H1 (cell line): ENCODE data around the gene DNAAF5.

Experiments used
- EP300 ChIP-seq, 2 experiments: IDR thresholded peaks; 1 replicate in 1 of 2; 2 replicates in 1 of 2; pipeline ENCODE4 v1.6.1; 2011 to 2012; ENCODE audit warnings: low read depth in 2 of 2, low read length in 2 of 2, mild to moderate bottlenecking in 2 of 2, borderline replicate concordance in 1 of 2, inconsistent platforms in 1 of 2, moderate library complexity in 1 of 2
- EZH2 ChIP-seq: fragments of 200-600 bp; sonication (generic); IDR thresholded peaks from 2 replicates; pipeline ENCODE4 v1.7.1; 2012; ENCODE audit warnings: low read depth, mild to moderate bottlenecking, moderate library complexity, low read length, inconsistent platforms; ENCODE audit not compliant: severe bottlenecking
- GABPA ChIP-seq: IDR thresholded peaks from 2 replicates; pipeline ENCODE4 v1.6.1; 2011; ENCODE audit warnings: mild to moderate bottlenecking, low read length, moderate library complexity, borderline replicate concordance; ENCODE audit not compliant: insufficient read depth
- GTF2F1 ChIP-seq: IDR thresholded peaks from 2 replicates; pipeline ENCODE4 v1.6.1; 2012; ENCODE audit warnings: low read depth, low read length, improper control_type of control experiment, borderline replicate concordance
- HDAC2 ChIP-seq, 2 experiments: fragments of 300-600 bp in 1 of 2; sonication (generic) in 1 of 2; IDR thresholded peaks; 2 replicates each; pipeline ENCODE4 v1.6.1; 2011 to 2012; ENCODE audit warnings: low read depth in 2 of 2, low read length in 2 of 2, mild to moderate bottlenecking in 2 of 2, moderate library complexity in 2 of 2, borderline replicate concordance in 1 of 2, inconsistent platforms in 1 of 2
- MAFK ChIP-seq: IDR thresholded peaks from 2 replicates; pipeline ENCODE4 v1.6.1; 2012; ENCODE audit warnings: low read depth, mild to moderate bottlenecking, improper control_type of control experiment, low read length
- POLR2A ChIP-seq, 2 experiments: IDR thresholded peaks; 1 replicate in 1 of 2; 2 replicates in 1 of 2; pipeline ENCODE4 v1.6.1; 2011; ENCODE audit warnings: low read depth in 2 of 2, low read length in 2 of 2, mild to moderate bottlenecking in 2 of 2; ENCODE audit errors: control extremely low read depth in 1 of 2
- RAD21 ChIP-seq, 2 experiments: IDR thresholded peaks in 1 of 2; conservative IDR thresholded peaks in 1 of 2; 2 replicates each; pipeline ENCODE4 v1.6.1; 2011; ENCODE audit warnings: low read depth in 2 of 2, low read length in 2 of 2, improper control_type of control experiment in 1 of 2, inconsistent platforms in 1 of 2, mild to moderate bottlenecking in 1 of 2, moderate library complexity in 1 of 2
- TCF12 ChIP-seq: IDR thresholded peaks from 2 replicates; pipeline ENCODE4 v1.6.1; 2011; ENCODE audit warnings: low read depth, mild to moderate bottlenecking, low read length
- YY1 ChIP-seq: IDR thresholded peaks from 2 replicates; pipeline ENCODE4 v1.6.1; 2011; ENCODE audit warnings: low read depth, mild to moderate bottlenecking, low read length
- TF ChIP-seq, protein P1 (sequence below), 3 experiments: IDR thresholded peaks; 1 replicate in 2 of 3; 2 replicates in 1 of 3; pipeline versions ENCODE4 v1.5.1 to v1.6.1; 2011; ENCODE audit warnings: low read length in 3 of 3, mild to moderate bottlenecking in 3 of 3, inconsistent platforms in 2 of 3, low read depth in 1 of 3, moderate library complexity in 1 of 3; ENCODE audit not compliant: insufficient read depth in 1 of 3; ENCODE audit errors: control extremely low read depth in 1 of 3
- TF ChIP-seq, protein P2 (sequence below): IDR thresholded peaks from 2 replicates; pipeline ENCODE4 v1.6.1; 2011; ENCODE audit warnings: low read length, improper control_type of control experiment

- no peak for TF ChIP-seq RAD21 (IDR thresholded peaks at IDR 0.05 in 1 of 2, conservative IDR thresholded peaks at IDR 0.05 in 1 of 2; ENCODE audit: low read depth in 2 of 2, low read length in 2 of 2)
- TF ChIP-seq, protein P1, sequence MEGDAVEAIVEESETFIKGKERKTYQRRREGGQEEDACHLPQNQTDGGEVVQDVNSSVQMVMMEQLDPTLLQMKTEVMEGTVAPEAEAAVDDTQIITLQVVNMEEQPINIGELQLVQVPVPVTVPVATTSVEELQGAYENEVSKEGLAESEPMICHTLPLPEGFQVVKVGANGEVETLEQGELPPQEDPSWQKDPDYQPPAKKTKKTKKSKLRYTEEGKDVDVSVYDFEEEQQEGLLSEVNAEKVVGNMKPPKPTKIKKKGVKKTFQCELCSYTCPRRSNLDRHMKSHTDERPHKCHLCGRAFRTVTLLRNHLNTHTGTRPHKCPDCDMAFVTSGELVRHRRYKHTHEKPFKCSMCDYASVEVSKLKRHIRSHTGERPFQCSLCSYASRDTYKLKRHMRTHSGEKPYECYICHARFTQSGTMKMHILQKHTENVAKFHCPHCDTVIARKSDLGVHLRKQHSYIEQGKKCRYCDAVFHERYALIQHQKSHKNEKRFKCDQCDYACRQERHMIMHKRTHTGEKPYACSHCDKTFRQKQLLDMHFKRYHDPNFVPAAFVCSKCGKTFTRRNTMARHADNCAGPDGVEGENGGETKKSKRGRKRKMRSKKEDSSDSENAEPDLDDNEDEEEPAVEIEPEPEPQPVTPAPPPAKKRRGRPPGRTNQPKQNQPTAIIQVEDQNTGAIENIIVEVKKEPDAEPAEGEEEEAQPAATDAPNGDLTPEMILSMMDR (IDR thresholded peaks at IDR 0.05; ENCODE audit: control extremely low read depth in 1 of 3, insufficient read depth in 1 of 3, low read depth in 1 of 3, low read length in 3 of 3), result no peak
- TF ChIP-seq EZH2, result no peak
- no peak for TF ChIP-seq MAFK
- no peak for TF ChIP-seq EP300 (IDR thresholded peaks at IDR 0.05; ENCODE audit: borderline replicate concordance in 1 of 2, low read depth in 2 of 2, low read length in 2 of 2)
- no peak for TF ChIP-seq POLR2A (IDR thresholded peaks at IDR 0.05; ENCODE audit: control extremely low read depth in 1 of 2, low read depth in 2 of 2, low read length in 2 of 2)
- TF ChIP-seq GTF2F1, result no peak
- no peak for TF ChIP-seq GABPA
- TF ChIP-seq HDAC2 (IDR thresholded peaks at IDR 0.05; ENCODE audit: borderline replicate concordance in 1 of 2, low read depth in 2 of 2, low read length in 2 of 2), result no peak
- TF ChIP-seq, protein P2, sequence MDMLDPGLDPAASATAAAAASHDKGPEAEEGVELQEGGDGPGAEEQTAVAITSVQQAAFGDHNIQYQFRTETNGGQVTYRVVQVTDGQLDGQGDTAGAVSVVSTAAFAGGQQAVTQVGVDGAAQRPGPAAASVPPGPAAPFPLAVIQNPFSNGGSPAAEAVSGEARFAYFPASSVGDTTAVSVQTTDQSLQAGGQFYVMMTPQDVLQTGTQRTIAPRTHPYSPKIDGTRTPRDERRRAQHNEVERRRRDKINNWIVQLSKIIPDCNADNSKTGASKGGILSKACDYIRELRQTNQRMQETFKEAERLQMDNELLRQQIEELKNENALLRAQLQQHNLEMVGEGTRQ, result no peak
- no peak for TF ChIP-seq TCF12
- TF ChIP-seq YY1, result no peak
Observed at GRCh38 chr7:701086-701671, 25.3 kb upstream of the DNAAF5 start.
